Measurements from ENCODE around the gene MAP7.

MAP7 gene

GRCh38 chr6:136410201-136411024, 139.8 kb downstream of the MAP7 start:
- Histone ChIP-seq H4K91ac (ENCODE audit: low read depth, low read length, poor library complexity) (no peak overlapping the region), H2BK12ac (ENCODE audit: low read length) (no peak overlapping the region), H3K27ac (replicated peaks; ENCODE audit: low read length) (no peak overlapping the region), H3K4me3 (ENCODE audit: low read length in 2 of 2) (no peak overlapping the region), H2BK15ac (ENCODE audit: low read length) (no peak overlapping the region), H3K4me1 (ENCODE audit: control insufficient read depth in 2 of 2, insufficient read depth in 1 of 2, low read depth in 1 of 2, low read length in 2 of 2) (no peaks in the 10 kb centered on the region), H3K9ac (ENCODE audit: low read depth, low read length, poor library complexity) (no peak overlapping the region), H3K23ac (ENCODE audit: low read depth, low read length, poor library complexity) (no peak overlapping the region), H3K79me1 (ENCODE audit: low read depth, low read length) (no peaks in the 10 kb centered on the region), H3K18ac (ENCODE audit: low read length) (no peak overlapping the region), H3K14ac (ENCODE audit: low read length) (no peak overlapping the region), H3K9me3 (replicated peaks in 1 of 2; ENCODE audit: control insufficient read depth in 2 of 2, insufficient read depth in 1 of 2, low read depth in 1 of 2, low read length in 2 of 2) (peaks cover 0 to 2% of the 10 kb centered on the region in 2 donors), H2BK120ac (ENCODE audit: low read depth, low read length) (no peak overlapping the region), H3K36me3 (replicated peaks in 1 of 2; ENCODE audit: control insufficient read depth in 2 of 2, insufficient read depth in 2 of 2, low read length in 2 of 2) (no peaks in the 10 kb centered on the region), H3K4ac (ENCODE audit: low read length) (no peak overlapping the region), H3K4me2 (ENCODE audit: insufficient read depth, low read length, poor library complexity, severe bottlenecking) (no peak overlapping the region), H2AK5ac (ENCODE audit: low read depth, low read length) (no peak overlapping the region), H2AFZ (ENCODE audit: low read length) (no peak overlapping the region), H3K27me3 (ENCODE audit: control insufficient read depth in 3 of 3, insufficient read depth in 3 of 3, low read depth in 1 of 3, low read length in 3 of 3) (no peaks in the 10 kb centered on the region), H2BK5ac (ENCODE audit: low read length) (no peak overlapping the region), H4K8ac (ENCODE audit: low read depth, low read length) (no peak overlapping the region)
- no CpG with 5 or more reads among the region's 3 CpGs for WGBS, 2 donors (ENCODE audit: extremely low coverage in 2 of 2, insufficient read length in 2 of 2, insufficient replicate concordance in 1 of 2)
- DNase-seq (ENCODE audit: low spot score) = no peak

GRCh38 chr6:136409597-136409996, 140.6 kb downstream of the MAP7 start:
- H2BK12ac ChIP-seq (ENCODE audit: low read length) = no peak overlapping the region
- H3K4ac ChIP-seq (ENCODE audit: low read length) = no peak overlapping the region
- H3K9me3 ChIP-seq (replicated peaks in 1 of 2; ENCODE audit: control insufficient read depth in 2 of 2, insufficient read depth in 1 of 2, low read depth in 1 of 2, low read length in 2 of 2) = peaks cover 0 to 2% of the 10 kb centered on the region in 2 donors
- H3K79me1 ChIP-seq (ENCODE audit: low read depth, low read length) = no peaks in the 10 kb centered on the region
- H4K8ac ChIP-seq (ENCODE audit: low read depth, low read length) = no peak overlapping the region
- no peak overlapping the region for H3K9ac ChIP-seq (ENCODE audit: low read depth, low read length, poor library complexity)
- H2BK5ac ChIP-seq (ENCODE audit: low read length) = no peak overlapping the region
- no peak overlapping the region for H3K4me2 ChIP-seq (ENCODE audit: insufficient read depth, low read length, poor library complexity, severe bottlenecking)
- H3K14ac ChIP-seq (ENCODE audit: low read length) = no peak overlapping the region
- no peak for DNase-seq (ENCODE audit: low spot score)
- H2BK15ac ChIP-seq (ENCODE audit: low read length) = no peak overlapping the region
- H4K91ac ChIP-seq (ENCODE audit: low read depth, low read length, poor library complexity) = no peak overlapping the region
- no CpG with 5 or more reads among the region's 1 CpG for WGBS, 2 donors (ENCODE audit: extremely low coverage in 2 of 2, insufficient read length in 2 of 2, insufficient replicate concordance in 1 of 2)
- H2BK120ac ChIP-seq (ENCODE audit: low read depth, low read length) = no peak overlapping the region
- H3K18ac ChIP-seq (ENCODE audit: low read length) = no peak overlapping the region
- no peaks in the 10 kb centered on the region for H3K4me1 ChIP-seq (ENCODE audit: control insufficient read depth in 2 of 2, insufficient read depth in 1 of 2, low read depth in 1 of 2, low read length in 2 of 2)
- H3K27ac ChIP-seq (replicated peaks; ENCODE audit: low read length) = no peak overlapping the region
- H3K36me3 ChIP-seq (replicated peaks in 1 of 2; ENCODE audit: control insufficient read depth in 2 of 2, insufficient read depth in 2 of 2, low read length in 2 of 2) = no peaks in the 10 kb centered on the region
- no peak overlapping the region for H3K4me3 ChIP-seq (ENCODE audit: low read length in 2 of 2)
- no peak overlapping the region for H3K23ac ChIP-seq (ENCODE audit: low read depth, low read length, poor library complexity)
- no peak overlapping the region for H2AFZ ChIP-seq (ENCODE audit: low read length)
- H2AK5ac ChIP-seq (ENCODE audit: low read depth, low read length) = no peak overlapping the region
- H3K27me3 ChIP-seq (ENCODE audit: control insufficient read depth in 3 of 3, insufficient read depth in 3 of 3, low read depth in 1 of 3, low read length in 3 of 3) = no peaks in the 10 kb centered on the region

- no peak overlapping the region for H2BK12ac ChIP-seq (ENCODE audit: low read length)
- no peak overlapping the region for H2BK15ac ChIP-seq (ENCODE audit: low read length)
- no peak overlapping the region for H3K4me2 ChIP-seq (ENCODE audit: insufficient read depth, low read length, poor library complexity, severe bottlenecking)
- no peak overlapping the region for H3K4ac ChIP-seq (ENCODE audit: low read length)
- H3K27me3 ChIP-seq (ENCODE audit: control insufficient read depth in 3 of 3, insufficient read depth in 3 of 3, low read depth in 1 of 3, low read length in 3 of 3) = no peaks in the 10 kb centered on the region
- H4K91ac ChIP-seq (ENCODE audit: low read depth, low read length, poor library complexity) = no peak overlapping the region
- no peak overlapping the region for H3K18ac ChIP-seq (ENCODE audit: low read length)
- no peak overlapping the region for H2BK120ac ChIP-seq (ENCODE audit: low read depth, low read length)
- no peaks in the 10 kb centered on the region for H3K79me1 ChIP-seq (ENCODE audit: low read depth, low read length)
- no peak overlapping the region for H3K9ac ChIP-seq (ENCODE audit: low read depth, low read length, poor library complexity)
- no peak overlapping the region for H3K4me3 ChIP-seq (ENCODE audit: low read length in 2 of 2)
- no peak for DNase-seq (ENCODE audit: low spot score)
- H2AFZ ChIP-seq (ENCODE audit: low read length) = no peak overlapping the region
- H3K14ac ChIP-seq (ENCODE audit: low read length) = no peak overlapping the region
- no peak overlapping the region for H3K23ac ChIP-seq (ENCODE audit: low read depth, low read length, poor library complexity)
- H2AK5ac ChIP-seq (ENCODE audit: low read depth, low read length) = no peak overlapping the region
- no peak overlapping the region for H4K8ac ChIP-seq (ENCODE audit: low read depth, low read length)
- WGBS, 2 donors (ENCODE audit: extremely low coverage in 2 of 2, insufficient read length in 2 of 2, insufficient replicate concordance in 1 of 2) = no CpG with 5 or more reads among the region's 4 CpGs
- no peaks in the 10 kb centered on the region for H3K4me1 ChIP-seq (ENCODE audit: control insufficient read depth in 2 of 2, insufficient read depth in 1 of 2, low read depth in 1 of 2, low read length in 2 of 2)
- H3K36me3 ChIP-seq (replicated peaks in 1 of 2; ENCODE audit: control insufficient read depth in 2 of 2, insufficient read depth in 2 of 2, low read length in 2 of 2) = no peaks in the 10 kb centered on the region
- H3K27ac ChIP-seq (replicated peaks; ENCODE audit: low read length) = no peak overlapping the region
- peaks cover 0 to 2% of the 10 kb centered on the region in 2 donors for H3K9me3 ChIP-seq (replicated peaks in 1 of 2; ENCODE audit: control insufficient read depth in 2 of 2, insufficient read depth in 1 of 2, low read depth in 1 of 2, low read length in 2 of 2)
- H2BK5ac ChIP-seq (ENCODE audit: low read length) = no peak overlapping the region
These were observed 142.0 kb downstream of the MAP7 start for GRCh38 chr6:136408204-136408603.

GRCh38 chr6:136405420-136406029, 144.7 kb downstream of the MAP7 start:
- no peak overlapping the region for H2AFZ ChIP-seq (ENCODE audit: low read length)
- H2BK5ac ChIP-seq (ENCODE audit: low read length) = no peak overlapping the region
- H4K91ac ChIP-seq (ENCODE audit: low read depth, low read length, poor library complexity) = no peak overlapping the region
- no peak overlapping the region for H4K8ac ChIP-seq (ENCODE audit: low read depth, low read length)
- no peak for DNase-seq (ENCODE audit: low spot score)
- no peaks in the 10 kb centered on the region for H3K79me1 ChIP-seq (ENCODE audit: low read depth, low read length)
- H3K4me3 ChIP-seq (ENCODE audit: low read length in 2 of 2) = no peak overlapping the region
- peak overlapping the region; percentile 34 for H3K18ac ChIP-seq (ENCODE audit: low read length)
- H3K23ac ChIP-seq (ENCODE audit: low read depth, low read length, poor library complexity) = no peak overlapping the region
- no peak overlapping the region for H3K4ac ChIP-seq (ENCODE audit: low read length)
- H2AK5ac ChIP-seq (ENCODE audit: low read depth, low read length) = no peak overlapping the region
- H3K27ac ChIP-seq (replicated peaks; ENCODE audit: low read length) = no peak overlapping the region
- H3K27me3 ChIP-seq (ENCODE audit: control insufficient read depth in 3 of 3, insufficient read depth in 3 of 3, low read depth in 1 of 3, low read length in 3 of 3) = no peaks in the 10 kb centered on the region
- H3K14ac ChIP-seq (ENCODE audit: low read length) = no peak overlapping the region
- no peak overlapping the region for H2BK15ac ChIP-seq (ENCODE audit: low read length)
- H2BK120ac ChIP-seq (ENCODE audit: low read depth, low read length) = no peak overlapping the region
- H3K9ac ChIP-seq (ENCODE audit: low read depth, low read length, poor library complexity) = no peak overlapping the region
- no peak overlapping the region for H2BK12ac ChIP-seq (ENCODE audit: low read length)
- H3K4me1 ChIP-seq (ENCODE audit: control insufficient read depth in 2 of 2, insufficient read depth in 1 of 2, low read depth in 1 of 2, low read length in 2 of 2) = no peaks in the 10 kb centered on the region
- peaks cover 0 to 2% of the 10 kb centered on the region in 2 donors for H3K9me3 ChIP-seq (replicated peaks in 1 of 2; ENCODE audit: control insufficient read depth in 2 of 2, insufficient read depth in 1 of 2, low read depth in 1 of 2, low read length in 2 of 2)
- no peaks in the 10 kb centered on the region for H3K36me3 ChIP-seq (replicated peaks in 1 of 2; ENCODE audit: control insufficient read depth in 2 of 2, insufficient read depth in 2 of 2, low read length in 2 of 2)
- no peak overlapping the region for H3K4me2 ChIP-seq (ENCODE audit: insufficient read depth, low read length, poor library complexity, severe bottlenecking)
- WGBS, 2 donors (ENCODE audit: extremely low coverage in 2 of 2, insufficient read length in 2 of 2, insufficient replicate concordance in 1 of 2) = no CpG with 5 or more reads among the region's 3 CpGs
